ENCODE data around the gene NUP210.

GRCh38 chr3:13403847-13404246, 16.3 kb downstream of the NUP210 start:
- no peak for TF ChIP-seq CTCF (IDR thresholded peaks at IDR 0.05)
- TF ChIP-seq POLR2A (IDR thresholded peaks at IDR 0.05) = no peak
